DND-41 (cell line): Measurements from ENCODE around the gene ATP6V0B.

Experiments
- ATAC-seq: fragments of 200-7000 bp; cut with Tn5 transposase; 3 replicates; pipeline ENCODE4 v1.9.1; 2021; ENCODE audit warnings: low read depth; ENCODE audit not compliant: insufficient read depth
- DNase-seq: peaks from one replicate; pipeline ENCODE4 v3.0.0-alpha.2; 2020
- H2AFZ ChIP-seq: 2 replicates; pipeline ENCODE4 v1.6.0; 2012; ENCODE audit warnings: low read depth, low read length
- H3K27ac ChIP-seq: 2 replicates; pipeline ENCODE4 v1.5.1; 2012; ENCODE audit warnings: low read length, inconsistent platforms
- H3K27me3 ChIP-seq: fragments of 200-600 bp; sonication (generic); 2 replicates; pipeline ENCODE4 v1.6.0; 2012; ENCODE audit warnings: low read length, mild to moderate bottlenecking, inconsistent platforms; ENCODE audit not compliant: insufficient read depth, poor library complexity
- H3K36me3 ChIP-seq: 2 replicates; pipeline ENCODE4 v1.5.1; 2012; ENCODE audit warnings: low read length, inconsistent platforms; ENCODE audit not compliant: insufficient read depth
- H3K4me1 ChIP-seq: 2 replicates; pipeline ENCODE4 v1.5.1; 2012; ENCODE audit warnings: mild to moderate bottlenecking, low read length; ENCODE audit not compliant: insufficient read depth
- H3K4me2 ChIP-seq: 2 replicates; pipeline ENCODE4 v1.6.0; 2012; ENCODE audit warnings: mild to moderate bottlenecking, moderate library complexity, low read length, inconsistent platforms; ENCODE audit not compliant: insufficient read depth
- H3K4me3 ChIP-seq, 2 experiments: fragments of 200-600 bp in 1 of 2; shearing (Covaris generic) in 1 of 2; 2 replicates each; pipeline ENCODE4 v1.5.1; 2012 to 2016; ENCODE audit warnings: inconsistent platforms in 2 of 2, low read length in 2 of 2, mild to moderate bottlenecking in 2 of 2, low read depth in 1 of 2, moderate library complexity in 1 of 2
- H3K79me2 ChIP-seq: 2 replicates; pipeline ENCODE4 v1.6.0; 2012; ENCODE audit warnings: low read length, inconsistent platforms; ENCODE audit not compliant: insufficient read depth
- H3K9ac ChIP-seq: 2 replicates; pipeline ENCODE4 v1.6.0; 2012; ENCODE audit warnings: low read depth, mild to moderate bottlenecking, inconsistent platforms, low read length, moderate library complexity
- H3K9me3 ChIP-seq: 2 replicates; pipeline ENCODE4 v1.5.1; 2012; ENCODE audit warnings: low read length, moderate library complexity, mild to moderate bottlenecking, inconsistent platforms; ENCODE audit not compliant: insufficient read depth, severe bottlenecking
- H4K20me1 ChIP-seq: 2 replicates; pipeline ENCODE4 v1.6.0; 2012; ENCODE audit warnings: low read length; ENCODE audit not compliant: insufficient read depth
- EZH2 ChIP-seq: IDR thresholded peaks from 3 replicates; pipeline ENCODE4 v1.6.1; 2012; ENCODE audit warnings: borderline replicate concordance, low read depth, mild to moderate bottlenecking, moderate library complexity, low read length, inconsistent platforms; ENCODE audit not compliant: severe bottlenecking
- TF ChIP-seq, protein P1 (sequence below): IDR thresholded peaks from 2 replicates; pipeline ENCODE4 v1.5.1; 2012; ENCODE audit warnings: borderline replicate concordance, low read length, moderate library complexity, mild to moderate bottlenecking; ENCODE audit not compliant: poor library complexity, severe bottlenecking; ENCODE audit errors: extremely low read depth

The ATP6V0B gene

DNA sequence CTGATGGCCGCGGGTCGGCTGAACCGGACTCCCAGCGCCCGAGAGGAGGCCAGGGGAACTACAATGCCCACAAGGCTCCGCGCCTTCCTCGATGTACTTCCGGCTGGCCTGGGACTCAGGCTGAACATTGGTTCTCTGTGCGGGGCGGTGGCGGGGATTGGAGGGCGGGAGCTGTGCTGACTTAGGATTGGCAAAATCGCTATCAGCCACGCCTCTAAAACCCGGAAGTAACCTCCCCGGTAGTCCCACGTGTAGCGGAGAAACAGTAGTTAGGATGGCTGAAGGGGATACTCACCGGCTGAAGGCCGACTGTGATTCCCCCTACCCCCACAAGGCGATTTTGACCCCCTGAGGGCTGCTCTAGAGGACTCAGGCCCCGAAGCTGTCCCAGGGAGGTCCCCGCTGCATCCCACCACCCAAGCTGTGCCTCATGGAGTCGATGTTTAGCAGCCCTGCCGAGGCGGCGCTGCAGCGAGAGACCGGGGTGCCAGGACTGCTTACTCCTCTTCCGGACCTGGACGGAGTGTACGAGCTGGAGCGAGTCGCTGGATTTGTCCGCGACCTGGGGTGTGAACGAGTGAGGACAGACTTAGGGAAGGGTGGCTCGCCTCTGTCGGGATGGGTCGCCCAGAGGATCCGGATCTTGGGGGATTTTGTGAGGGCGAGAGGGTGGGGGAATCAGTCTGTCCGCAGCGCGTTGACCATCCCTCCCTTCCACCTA lies 4.9 kb upstream of the ATP6V0B start, which contains the start of gene DPH2:
Gene DPH2 (plus strand): TSS at position 265 of the 721 bp plus-strand sequence. CDS start 166 bp downstream, at position 431.
- H3K36me3 ChIP-seq = peaks cover 14% of the 10 kb centered on the region; the same call in 1 of the 2 replicates
- H4K20me1 ChIP-seq = 0 out of 2 replicates have a peak, but pooled peaks cover 3% of the 10 kb centered on the region
- ATAC-seq (peak; percentile 92), DNase-seq (peak; percentile 98)
- peak within 1 kb of the TSS; percentile 99 to 100 for H3K4me3 ChIP-seq
- H3K79me2 ChIP-seq = peaks cover 17% of the 10 kb centered on the region
- H3K4me2 ChIP-seq = peak within 1 kb of the TSS; percentile 96
- no peaks in the 10 kb centered on the region for H3K27me3 ChIP-seq
- peak within 1 kb of the TSS; percentile 70 for H3K9ac ChIP-seq
- peaks cover 35% of the 10 kb centered on the region for H3K4me1 ChIP-seq
- no peak for TF ChIP-seq EZH2
- TF ChIP-seq, protein P1, sequence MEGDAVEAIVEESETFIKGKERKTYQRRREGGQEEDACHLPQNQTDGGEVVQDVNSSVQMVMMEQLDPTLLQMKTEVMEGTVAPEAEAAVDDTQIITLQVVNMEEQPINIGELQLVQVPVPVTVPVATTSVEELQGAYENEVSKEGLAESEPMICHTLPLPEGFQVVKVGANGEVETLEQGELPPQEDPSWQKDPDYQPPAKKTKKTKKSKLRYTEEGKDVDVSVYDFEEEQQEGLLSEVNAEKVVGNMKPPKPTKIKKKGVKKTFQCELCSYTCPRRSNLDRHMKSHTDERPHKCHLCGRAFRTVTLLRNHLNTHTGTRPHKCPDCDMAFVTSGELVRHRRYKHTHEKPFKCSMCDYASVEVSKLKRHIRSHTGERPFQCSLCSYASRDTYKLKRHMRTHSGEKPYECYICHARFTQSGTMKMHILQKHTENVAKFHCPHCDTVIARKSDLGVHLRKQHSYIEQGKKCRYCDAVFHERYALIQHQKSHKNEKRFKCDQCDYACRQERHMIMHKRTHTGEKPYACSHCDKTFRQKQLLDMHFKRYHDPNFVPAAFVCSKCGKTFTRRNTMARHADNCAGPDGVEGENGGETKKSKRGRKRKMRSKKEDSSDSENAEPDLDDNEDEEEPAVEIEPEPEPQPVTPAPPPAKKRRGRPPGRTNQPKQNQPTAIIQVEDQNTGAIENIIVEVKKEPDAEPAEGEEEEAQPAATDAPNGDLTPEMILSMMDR = no peak
- no peaks in the 10 kb centered on the region for H3K9me3 ChIP-seq
- H3K27ac ChIP-seq = peak within 1 kb of the TSS; percentile 72
- peak within 1 kb of the TSS; percentile 96 for H2AFZ ChIP-seq

- Histone ChIP-seq H3K27ac (peak overlapping the region; percentile 72), H3K9ac (peak overlapping the region; percentile 70), H3K4me1 (peaks cover 35% of the 10 kb centered on the region), H3K9me3 (no peaks in the 10 kb centered on the region), H4K20me1 (0 out of 2 replicates have a peak, but pooled peaks cover 3% of the 10 kb centered on the region), H2AFZ (peak overlapping the region; percentile 96), H3K79me2 (peaks cover 23% of the 10 kb centered on the region), H3K36me3 (peaks cover 14% of the 10 kb centered on the region; the same call in 1 of the 2 replicates), H3K4me3 (peak overlapping the region; percentile 99 to 100), H3K4me2 (peak overlapping the region; percentile 96), H3K27me3 (no peaks in the 10 kb centered on the region)
- no peak for ATAC-seq
- DNase-seq = no peak
- no peak for TF ChIP-seq EZH2
- TF ChIP-seq, protein P1 = no peak
Observed at GRCh38 chr1:43970502-43970901, 4.3 kb upstream of the ATP6V0B start.

GRCh38 chr1:43970911-43971310 lies 3.8 kb upstream of the ATP6V0B start:
- peaks cover 16% of the 10 kb centered on the region for H3K36me3 ChIP-seq

More at GRCh38 chr1:43970911-43971310, 3.8 kb upstream of the ATP6V0B start:
- H3K27me3 ChIP-seq = no peaks in the 10 kb centered on the region
- DNase-seq (no peak), ATAC-seq (no peak)
- H3K9ac ChIP-seq = peak overlapping the region; percentile 70
- H3K27ac ChIP-seq = no peak overlapping the region
- H3K4me1 ChIP-seq = peaks cover 39% of the 10 kb centered on the region
- peaks cover 27% of the 10 kb centered on the region for H3K79me2 ChIP-seq
- no peak overlapping the region for H2AFZ ChIP-seq
- H3K4me2 ChIP-seq = peak overlapping the region; percentile 96
- no peak for TF ChIP-seq EZH2
- TF ChIP-seq, protein P1 = no peak
- peaks cover 5% of the 10 kb centered on the region for H4K20me1 ChIP-seq
- no peaks in the 10 kb centered on the region for H3K9me3 ChIP-seq
- H3K4me3 ChIP-seq = peak overlapping the region in 1 of 2 experiments; percentile 100; a peak in 3 of 4 replicates
